CD4-positive, CD25-positive, alpha-beta regulatory T cell (primary cell): ENCODE data around the gene LONP1. TPM values are rescaled to one million over a fixed set of nuclear protein-coding genes. Genes with fewer than 3 reads are reported as not detected.
A peak's percentile ranks its signal among the peaks of the same experiment; 100 is the strongest.
"Not testable (repeated sequence)": the region's sequence is repeated elsewhere in the genome, so short reads cannot be mapped to it uniquely, and the experiment has no call there.

Experiments used
- ATAC-seq, 2 donors: fragments of 150-1000 bp; cut with Tn5 transposase; one replicate each; pipeline ENCODE4 v1.10.0; 2021; ENCODE audit warnings: low read depth in 2 of 2, moderate number of reproducible peaks in 2 of 2, moderate library complexity in 1 of 2
- DNase-seq, 3 donors: peaks; one replicate each; pipeline versions ENCODE4 v3.0.0 to v3.0.0-alpha.2; 2012 to 2022; ENCODE audit warnings: mixed read lengths in 1 of 3
- H3K27ac ChIP-seq: one replicate; pipeline ENCODE4 v1.7.0; 2013; ENCODE audit warnings: mild to moderate bottlenecking, low read length; ENCODE audit not compliant: insufficient read depth, poor library complexity, severe bottlenecking
- H3K27me3 ChIP-seq: one replicate; pipeline ENCODE4 v1.7.0; 2013; ENCODE audit warnings: low read length; ENCODE audit not compliant: control insufficient read depth, insufficient read depth
- H3K36me3 ChIP-seq: one replicate; pipeline ENCODE4 v1.7.0; 2013; ENCODE audit warnings: mild to moderate bottlenecking, low read length, moderate library complexity; ENCODE audit not compliant: control insufficient read depth, insufficient read depth
- H3K4me1 ChIP-seq: 2 replicates; pipeline ENCODE4 v1.7.0; 2013; ENCODE audit warnings: mild to moderate bottlenecking, low read length; ENCODE audit not compliant: insufficient read depth, control insufficient read depth, poor library complexity, severe bottlenecking
- H3K4me3 ChIP-seq: one replicate; pipeline ENCODE4 v1.7.0; 2013; ENCODE audit warnings: low read depth, mild to moderate bottlenecking, low read length, moderate library complexity
- H3K9me3 ChIP-seq, 2 experiments: 1 replicate in 1 of 2; 2 replicates in 1 of 2; pipeline ENCODE4 v1.7.0; 2013; ENCODE audit warnings: low read length in 2 of 2, mild to moderate bottlenecking in 1 of 2, moderate library complexity in 1 of 2; ENCODE audit not compliant: control insufficient read depth in 2 of 2
- H3K27ac Mint-ChIP-seq, 3 donors: one replicate each; pipeline ENCODE4 v1.8.0; 2020 to 2022; ENCODE audit warnings: mild to moderate bottlenecking in 3 of 3, mixed read lengths in 3 of 3, moderate library complexity in 2 of 3
- H3K27me3 Mint-ChIP-seq: one replicate; pipeline ENCODE4 v1.8.0; 2022; ENCODE audit warnings: mild to moderate bottlenecking, mixed read lengths
- H3K36me3 Mint-ChIP-seq: one replicate; pipeline ENCODE4 v1.8.0; 2020; ENCODE audit warnings: mixed read lengths
- H3K4me1 Mint-ChIP-seq, 4 donors: one replicate each; pipeline ENCODE4 v1.8.0; 2020 to 2022; ENCODE audit warnings: mixed read lengths in 4 of 4, mild to moderate bottlenecking in 1 of 4
- H3K4me3 Mint-ChIP-seq, 4 donors: one replicate each; pipeline ENCODE4 v1.8.0; 2020 to 2022; ENCODE audit warnings: mild to moderate bottlenecking in 4 of 4, mixed read lengths in 4 of 4, moderate library complexity in 3 of 4
- H3K9me3 Mint-ChIP-seq, 7 donors: one replicate each; pipeline ENCODE4 v1.8.0; 2020 to 2022; ENCODE audit warnings: mixed read lengths in 7 of 7, mild to moderate bottlenecking in 3 of 7, moderate library complexity in 2 of 7
- polyA plus RNA-seq, 4 donors: library from polyadenylated mRNA; unstranded; fragments of 300-500 nt; fragmentation: Illumina TruSeq; gene quantifications; one replicate each; pipeline ENCODE4 v1.2.3, GENCODE V29; 2021
- total RNA-seq: library from RNA; stranded (reverse); gene quantifications from one replicate; pipeline ENCODE4 v1.2.3, GENCODE V29; 2022

Gene LONP1
- total and polyA plus RNA-seq, 5 donors from 2014 or later: 16.4 to 67.6 (median 22.7) TPM

- H3K4me3 Mint-ChIP-seq: peak overlapping the region; percentile 19 to 89 (median 62)
- H3K4me1 Mint-ChIP-seq: peaks cover 0 to 52% (median 16%) of the 10 kb centered on the region in 4 donors
- H3K27me3 Mint-ChIP-seq: peaks cover 10% of the 10 kb centered on the region
- Histone ChIP-seq H3K4me1 (peaks cover 36% of the 10 kb centered on the region), H3K36me3 (peaks cover 14% of the 10 kb centered on the region)
- H3K27ac Mint-ChIP-seq, ATAC-seq, H3K9me3 ChIP-seq, H3K4me3 ChIP-seq, DNase-seq, H3K27ac ChIP-seq, H3K36me3 Mint-ChIP-seq, H3K27me3 ChIP-seq, H3K9me3 Mint-ChIP-seq: not testable (repeated sequence)
Measured at GRCh38 chr19:5688262-5688881, 31.6 kb downstream of the LONP1 start.

GRCh38 chr19:5687360-5688198, 32.4 kb downstream of the LONP1 start:
- peak overlapping the region in 3 of 4 donors; percentile 86 to 90 (median 90) for H3K4me3 Mint-ChIP-seq
- H3K4me1 Mint-ChIP-seq: peaks cover 0 to 52% (median 15%) of the 10 kb centered on the region in 4 donors
- ATAC-seq (no peak), DNase-seq (no peak)
- peaks cover 0 to 2% (median 0%) of the 10 kb centered on the region in 7 donors for H3K9me3 Mint-ChIP-seq
- Histone ChIP-seq H3K27me3 (no peaks in the 10 kb centered on the region), H3K4me3 (no peak overlapping the region), H3K27ac (peak overlapping the region; percentile 81), H3K36me3 (peaks cover 7% of the 10 kb centered on the region), H3K4me1 (peaks cover 36% of the 10 kb centered on the region), H3K9me3 (no peaks in the 10 kb centered on the region)
- peak overlapping the region in 1 of 3 donors; percentile 76 for H3K27ac Mint-ChIP-seq
- peaks cover 3% of the 10 kb centered on the region for H3K36me3 Mint-ChIP-seq
- peaks cover 14% of the 10 kb centered on the region for H3K27me3 Mint-ChIP-seq

GRCh38 chr19:5686647-5687359, 33.1 kb downstream of the LONP1 start:
- Histone ChIP-seq H3K4me3 (no peak overlapping the region), H3K9me3 (no peaks in the 10 kb centered on the region), H3K27me3 (no peaks in the 10 kb centered on the region), H3K27ac (peak overlapping the region; percentile 81), H3K4me1 (peaks cover 34% of the 10 kb centered on the region), H3K36me3 (peaks cover under 1% of the 10 kb centered on the region)
- DNase-seq (peak; percentile 83 to 92 (median 92)), ATAC-seq (peak; percentile 57 to 62)
- Mint-ChIP-seq H3K9me3 (peaks cover 0 to 2% (median 0%) of the 10 kb centered on the region in 7 donors), H3K36me3 (no peaks in the 10 kb centered on the region), H3K4me1 (peaks cover 0 to 52% (median 15%) of the 10 kb centered on the region in 4 donors), H3K27ac (peak overlapping the region; percentile 65 to 90 (median 85)), H3K4me3 (peak overlapping the region; percentile 81 to 90 (median 88)), H3K27me3 (peaks cover 14% of the 10 kb centered on the region)

- Mint-ChIP-seq H3K27me3 (peaks cover 14% of the 10 kb centered on the region), H3K4me1 (peaks cover 0 to 53% (median 18%) of the 10 kb centered on the region in 4 donors), H3K36me3 (no peaks in the 10 kb centered on the region), H3K4me3 (peak overlapping the region; percentile 81 to 90 (median 88)), H3K27ac (peak overlapping the region; percentile 65 to 90 (median 85)), H3K9me3 (peaks cover 0 to 4% (median 0%) of the 10 kb centered on the region in 7 donors)
- no peaks in the 10 kb centered on the region for H3K27me3 ChIP-seq
- no peak for ATAC-seq
- H3K9me3 ChIP-seq: no peaks in the 10 kb centered on the region
- peak overlapping the region; percentile 81 for H3K27ac ChIP-seq
- H3K4me1 ChIP-seq: peaks cover 29% of the 10 kb centered on the region
- H3K4me3 ChIP-seq: no peak overlapping the region
- no peaks in the 10 kb centered on the region for H3K36me3 ChIP-seq
- no peak for DNase-seq
Measured at GRCh38 chr19:5686326-5686646, 33.7 kb downstream of the LONP1 start.

- Mint-ChIP-seq H3K27ac (no peak overlapping the region), H3K36me3 (no peaks in the 10 kb centered on the region), H3K4me3 (peak overlapping the region in 2 of 4 donors; percentile 28 to 63), H3K4me1 (peaks cover 0 to 46% (median 16%) of the 10 kb centered on the region in 4 donors), H3K9me3 (peaks cover 0 to 4% (median 0%) of the 10 kb centered on the region in 7 donors), H3K27me3 (peaks cover 10% of the 10 kb centered on the region)
- Histone ChIP-seq H3K4me1 (peaks cover 28% of the 10 kb centered on the region), H3K27me3 (no peaks in the 10 kb centered on the region), H3K36me3 (no peaks in the 10 kb centered on the region), H3K4me3 (no peak overlapping the region), H3K27ac (no peak overlapping the region), H3K9me3 (no peaks in the 10 kb centered on the region)
- DNase-seq (no peak), ATAC-seq (no peak)
Measured at GRCh38 chr19:5684694-5685430, 35.1 kb downstream of the LONP1 start.

- Histone ChIP-seq H3K36me3 (no peaks in the 10 kb centered on the region), H3K4me3 (no peak overlapping the region), H3K27ac (no peak overlapping the region), H3K4me1 (peaks cover 35% of the 10 kb centered on the region), H3K27me3 (no peaks in the 10 kb centered on the region), H3K9me3 (no peaks in the 10 kb centered on the region)
- Mint-ChIP-seq H3K4me1 (peaks cover 0 to 49% (median 20%) of the 10 kb centered on the region in 4 donors), H3K27me3 (peaks cover 8% of the 10 kb centered on the region), H3K4me3 (peak overlapping the region in 3 of 4 donors; percentile 22 to 79 (median 77)), H3K9me3 (peaks cover 0 to 4% (median 0%) of the 10 kb centered on the region in 7 donors), H3K27ac (peak overlapping the region in 1 of 3 donors; percentile 51), H3K36me3 (no peaks in the 10 kb centered on the region)
- no peak for DNase-seq
- ATAC-seq: no peak
Measured at GRCh38 chr19:5683177-5683886, 36.6 kb downstream of the LONP1 start.
